HL-60 (cell line): ENCODE results near the gene TRIAP1.
A peak's percentile ranks its signal among the peaks of the same experiment; 100 is the strongest.

ENCODE experiments used
- CTCF ChIP-seq: IDR thresholded peaks from one replicate; pipeline ENCODE4 v1.5.1; 2011; ENCODE audit warnings: low read length, control low read depth, inconsistent platforms; ENCODE audit not compliant: insufficient read depth
- GABPA ChIP-seq: IDR thresholded peaks from 2 replicates; pipeline ENCODE4 v1.6.1; 2012; ENCODE audit warnings: low read depth
- POLR2AphosphoS5 ChIP-seq: IDR thresholded peaks from 2 replicates; pipeline ENCODE4 v1.6.1; 2012; ENCODE audit warnings: low read depth
- TF ChIP-seq, protein P1 (sequence below): IDR thresholded peaks from 2 replicates; pipeline ENCODE4 v1.6.1; 2012; ENCODE audit warnings: low read depth; ENCODE audit not compliant: insufficient replicate concordance

DNA sequence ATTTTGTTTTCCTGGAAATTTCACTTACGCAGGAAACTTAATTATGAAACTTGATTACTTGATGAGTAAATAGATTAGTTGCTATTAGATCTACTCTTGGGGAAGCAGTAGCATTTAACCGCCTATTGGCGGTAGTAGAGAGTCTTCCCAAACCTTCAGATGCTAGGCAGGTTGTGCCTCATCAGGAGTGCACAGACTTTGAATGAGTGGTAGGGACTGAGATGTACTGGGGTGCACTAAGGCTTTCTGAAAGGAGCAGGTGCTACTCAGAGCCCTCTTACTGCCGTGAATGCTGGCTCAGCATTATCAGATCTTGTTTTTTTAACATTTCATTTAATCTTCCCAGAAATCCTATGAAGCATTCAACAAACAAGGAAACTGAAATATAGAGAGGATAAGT lies 7.8 kb upstream of the TRIAP1 start:
- TF ChIP-seq CTCF (peak; percentile 87), POLR2AphosphoS5 (no peak), GABPA (no peak)
- TF ChIP-seq, protein P1, sequence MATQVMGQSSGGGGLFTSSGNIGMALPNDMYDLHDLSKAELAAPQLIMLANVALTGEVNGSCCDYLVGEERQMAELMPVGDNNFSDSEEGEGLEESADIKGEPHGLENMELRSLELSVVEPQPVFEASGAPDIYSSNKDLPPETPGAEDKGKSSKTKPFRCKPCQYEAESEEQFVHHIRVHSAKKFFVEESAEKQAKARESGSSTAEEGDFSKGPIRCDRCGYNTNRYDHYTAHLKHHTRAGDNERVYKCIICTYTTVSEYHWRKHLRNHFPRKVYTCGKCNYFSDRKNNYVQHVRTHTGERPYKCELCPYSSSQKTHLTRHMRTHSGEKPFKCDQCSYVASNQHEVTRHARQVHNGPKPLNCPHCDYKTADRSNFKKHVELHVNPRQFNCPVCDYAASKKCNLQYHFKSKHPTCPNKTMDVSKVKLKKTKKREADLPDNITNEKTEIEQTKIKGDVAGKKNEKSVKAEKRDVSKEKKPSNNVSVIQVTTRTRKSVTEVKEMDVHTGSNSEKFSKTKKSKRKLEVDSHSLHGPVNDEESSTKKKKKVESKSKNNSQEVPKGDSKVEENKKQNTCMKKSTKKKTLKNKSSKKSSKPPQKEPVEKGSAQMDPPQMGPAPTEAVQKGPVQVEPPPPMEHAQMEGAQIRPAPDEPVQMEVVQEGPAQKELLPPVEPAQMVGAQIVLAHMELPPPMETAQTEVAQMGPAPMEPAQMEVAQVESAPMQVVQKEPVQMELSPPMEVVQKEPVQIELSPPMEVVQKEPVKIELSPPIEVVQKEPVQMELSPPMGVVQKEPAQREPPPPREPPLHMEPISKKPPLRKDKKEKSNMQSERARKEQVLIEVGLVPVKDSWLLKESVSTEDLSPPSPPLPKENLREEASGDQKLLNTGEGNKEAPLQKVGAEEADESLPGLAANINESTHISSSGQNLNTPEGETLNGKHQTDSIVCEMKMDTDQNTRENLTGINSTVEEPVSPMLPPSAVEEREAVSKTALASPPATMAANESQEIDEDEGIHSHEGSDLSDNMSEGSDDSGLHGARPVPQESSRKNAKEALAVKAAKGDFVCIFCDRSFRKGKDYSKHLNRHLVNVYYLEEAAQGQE = no peak
